Inflammatory macrophage treated with lipopolysaccharide for 1 hour (primary cell): ENCODE measurements around the gene SEMA6B.
"Not testable (repeated sequence)": the region's sequence is repeated elsewhere in the genome, so short reads cannot be mapped to it uniquely, and the experiment has no call there.

Source experiments
- DNase-seq, 2 donors: peaks; one replicate each; pipeline ENCODE4 v3.0.0-alpha.2; 2020 to 2022

SEMA6B gene

GRCh38 chr19:4543842-4544647 lies 15.4 kb downstream of the SEMA6B start:
- no peak for DNase-seq

- peak; percentile 66 to 70 for DNase-seq
These were observed 16.3 kb downstream of the SEMA6B start for GRCh38 chr19:4542896-4543841.

- DNase-seq = not testable (repeated sequence)
These were observed 17.7 kb downstream of the SEMA6B start for GRCh38 chr19:4541806-4542145.

GRCh38 chr19:4541114-4541805 lies 18.2 kb downstream of the SEMA6B start:
- DNase-seq = peak; percentile 77 to 78

GRCh38 chr19:4539693-4540581 lies 19.5 kb downstream of the SEMA6B start, which contains the start of gene LRG1:
TSS of gene LRG1 (minus strand) at chr19:4540036. CDS start at chr19:4540013, 23 bp downstream.
- peak; percentile 87 to 93 for DNase-seq

- DNase-seq = no peak
These were observed 20.3 kb downstream of the SEMA6B start for GRCh38 chr19:4539169-4539692.

GRCh38 chr19:4538601-4538954 lies 20.9 kb downstream of the SEMA6B start:
- no peak for DNase-seq

GRCh38 chr19:4537953-4538600 lies 21.4 kb downstream of the SEMA6B start:
- DNase-seq = no peak

GRCh38 chr19:4536798-4537197 lies 22.7 kb downstream of the SEMA6B start:
- DNase-seq = no peak

- DNase-seq = peak; percentile 38 to 78
These were observed 24.4 kb downstream of the SEMA6B start, which contains the start of gene PLIN5 for GRCh38 chr19:4534836-4535658. TSS of gene PLIN5 (minus strand) at chr19:4535224. CDS start at chr19:4534074, 1,150 bp downstream.

- no peak for DNase-seq
These were observed 25.6 kb downstream of the SEMA6B start for GRCh38 chr19:4533835-4534424.

- no peak for DNase-seq
These were observed 26.1 kb downstream of the SEMA6B start for GRCh38 chr19:4533334-4533733.

GRCh38 chr19:4531562-4532165 lies 27.8 kb downstream of the SEMA6B start:
- no peak for DNase-seq

GRCh38 chr19:4529924-4530522 lies 29.5 kb downstream of the SEMA6B start:
- DNase-seq = no peak

- no peak for DNase-seq
These were observed 30.6 kb downstream of the SEMA6B start for GRCh38 chr19:4528843-4529242.

GRCh38 chr19:4527377-4527776 lies 32.1 kb downstream of the SEMA6B start:
- DNase-seq = not testable (repeated sequence)

GRCh38 chr19:4525563-4526002 lies 33.9 kb downstream of the SEMA6B start:
- no peak for DNase-seq

GRCh38 chr19:4524808-4525562 lies 34.5 kb downstream of the SEMA6B start:
- DNase-seq = peak in 1 of 2 donors; percentile 84
